Liver (tissue), 9 donors: ENCODE results near the gene CCL22. TPM values are rescaled to one million over a fixed set of nuclear protein-coding genes. Genes with fewer than 3 reads are reported as not detected.

Experiments used
- DNase-seq: peaks from one replicate; pipeline ENCODE4 v3.0.0-alpha.2; 2017; ENCODE audit warnings: low spot score
- H3K27ac ChIP-seq, 2 donors: one replicate each; pipeline ENCODE4 v1.7.0; 2013; ENCODE audit warnings: inconsistent platforms in 2 of 2, low read length in 2 of 2, control low read depth in 1 of 2, low read depth in 1 of 2, mild to moderate bottlenecking in 1 of 2
- H3K27me3 ChIP-seq, 4 donors: one replicate each; pipeline versions ENCODE4 v1.6.1 to v1.7.0; 2013; ENCODE audit warnings: low read length in 3 of 4, inconsistent platforms in 1 of 4, mild to moderate bottlenecking in 1 of 4, moderate library complexity in 1 of 4; ENCODE audit not compliant: control insufficient read depth in 4 of 4, insufficient read depth in 4 of 4
- H3K36me3 ChIP-seq, 4 donors: one replicate each; pipeline versions ENCODE4 v1.6.1 to v1.7.0; 2013; ENCODE audit warnings: low read length in 3 of 4, mild to moderate bottlenecking in 3 of 4, low read depth in 1 of 4, moderate library complexity in 1 of 4; ENCODE audit not compliant: control insufficient read depth in 4 of 4, insufficient read depth in 3 of 4
- H3K4me1 ChIP-seq, 4 donors: one replicate each; pipeline versions ENCODE4 v1.6.1 to v1.7.0; 2013; ENCODE audit warnings: low read length in 3 of 4, mild to moderate bottlenecking in 3 of 4, moderate library complexity in 1 of 4; ENCODE audit not compliant: control insufficient read depth in 4 of 4, insufficient read depth in 4 of 4
- H3K4me3 ChIP-seq, 3 donors: one replicate each; pipeline versions ENCODE4 v1.6.1 to v1.7.0; 2013; ENCODE audit warnings: low read length in 3 of 3, control low read depth in 1 of 3, low read depth in 1 of 3, mild to moderate bottlenecking in 1 of 3
- H3K9ac ChIP-seq, 2 donors: one replicate each; pipeline ENCODE4 v1.7.0; 2013; ENCODE audit warnings: low read length in 2 of 2, mild to moderate bottlenecking in 2 of 2, moderate library complexity in 2 of 2, control low read depth in 1 of 2, low read depth in 1 of 2
- H3K9me3 ChIP-seq, 4 donors: one replicate each; pipeline versions ENCODE4 v1.6.1 to v1.7.0; 2013; ENCODE audit warnings: low read length in 3 of 4; ENCODE audit not compliant: control insufficient read depth in 4 of 4
- CTCF ChIP-seq: fragments of 150-350 bp; IDR thresholded peaks from 2 replicates; pipeline ENCODE4 v1.5.1; 2017; ENCODE audit warnings: improper control_type of control experiment, low read depth, low read length; ENCODE audit not compliant: missing input control
- EGR1 ChIP-seq, 2 donors: IDR thresholded peaks; 2 replicates each; pipeline ENCODE4 v1.6.1; 2016 to 2018; ENCODE audit warnings: antibody characterized with exemption in 2 of 2, low read depth in 2 of 2
- FOXA1 ChIP-seq: IDR thresholded peaks from 2 replicates; pipeline ENCODE4 v1.6.1; 2016; ENCODE audit warnings: antibody characterized with exemption
- FOXA2 ChIP-seq: IDR thresholded peaks from 2 replicates; pipeline ENCODE4 v1.6.1; 2016; ENCODE audit warnings: antibody characterized with exemption
- GABPA ChIP-seq, 2 donors: IDR thresholded peaks in 1 of 2; conservative IDR thresholded peaks in 1 of 2; 2 replicates each; pipeline ENCODE4 v1.6.1; 2016; ENCODE audit warnings: antibody characterized with exemption in 2 of 2, mild to moderate bottlenecking in 1 of 2, moderate library complexity in 1 of 2
- HNF4A ChIP-seq, 2 donors: conservative IDR thresholded peaks; 2 replicates each; pipeline ENCODE4 v1.6.1; 2016; ENCODE audit warnings: antibody characterized with exemption in 2 of 2, mild to moderate bottlenecking in 2 of 2
- HNF4G ChIP-seq: IDR thresholded peaks from 2 replicates; pipeline ENCODE4 v1.6.1; 2016; ENCODE audit warnings: antibody characterized with exemption
- JUND ChIP-seq, 2 donors: IDR thresholded peaks; 2 replicates each; pipeline ENCODE4 v1.6.1; 2016; ENCODE audit warnings: antibody characterized with exemption in 2 of 2
- NR2F2 ChIP-seq: IDR thresholded peaks from 2 replicates; pipeline ENCODE4 v1.6.1; 2016; ENCODE audit warnings: antibody characterized with exemption
- RXRA ChIP-seq, 2 donors: IDR thresholded peaks; 2 replicates each; pipeline ENCODE4 v1.6.1; 2017 to 2018; ENCODE audit warnings: antibody characterized with exemption in 2 of 2, mild to moderate bottlenecking in 1 of 2
- SP1 ChIP-seq: IDR thresholded peaks from 2 replicates; pipeline ENCODE4 v1.6.1; 2018; ENCODE audit warnings: antibody characterized with exemption, mild to moderate bottlenecking
- TAF1 ChIP-seq: conservative IDR thresholded peaks from 2 replicates; pipeline ENCODE4 v1.6.1; 2016; ENCODE audit warnings: antibody characterized with exemption, mild to moderate bottlenecking
- YY1 ChIP-seq: IDR thresholded peaks from 2 replicates; pipeline ENCODE4 v1.6.1; 2016; ENCODE audit warnings: antibody characterized with exemption, mild to moderate bottlenecking
- WGBS: extraction: QIAGEN DNeasy Blood & Tissue Kit; methylation state at CpG from one replicate; pipeline ENCODE4 v1.1.7; 2013; 5-methylcytosine and 5-hydroxymethylcytosine counted together
- polyA plus RNA-seq, 2 donors: library from polyadenylated mRNA; stranded (reverse) in 1 of 2; unstranded in 1 of 2; fragments of 200-250 nt in 1 of 2; fragments of >200 nt in 1 of 2; fragmentation: Nextera tagmentation in 1 of 2; extraction: Ambion mirVana in 1 of 2; gene quantifications; one replicate each; pipeline versions ENCODE4 v1.2.1 to v1.2.3, GENCODE V29; 2013 to 2015
- total RNA-seq, 2 donors: library from RNA; depleted of rRNA; stranded (reverse); fragments of >200 nt; gene quantifications; one replicate each; pipeline ENCODE4 v1.2.3, GENCODE V29; 2014
- TF ChIP-seq, protein P1 (sequence below): IDR thresholded peaks from 2 replicates; pipeline ENCODE4 v1.6.1; 2016; ENCODE audit warnings: antibody characterized with exemption
- TF ChIP-seq, protein P2 (sequence below): IDR thresholded peaks from 2 replicates; pipeline ENCODE4 v1.6.1; 2016; ENCODE audit warnings: antibody characterized with exemption
- TF ChIP-seq, protein P3 (sequence below): IDR thresholded peaks from 2 replicates; pipeline ENCODE4 v1.6.1; 2016; ENCODE audit warnings: antibody characterized with exemption, mild to moderate bottlenecking
- donor health status: healthy.
- donor health status: healthy.
- donor health status: healthy.
- donor health status: healthy.
- donor health status: healthy.

Gene CCL22
- total and polyA plus RNA-seq, 4 donors = 0.02 to 0.09 TPM; not detected in 2

GRCh38 chr16:57367116-57367752, 8.7 kb downstream of the CCL22 start:
- no peak for DNase-seq

GRCh38 chr16:57371494-57372371, 13.2 kb downstream of the CCL22 start:
- Histone ChIP-seq H3K27me3 (no peaks in the 10 kb centered on the region), H3K36me3 (no peaks in the 10 kb centered on the region), H3K9me3 (no peaks in the 10 kb centered on the region), H3K27ac (peak overlapping the region; percentile 94 to 98), H3K9ac (peak overlapping the region; percentile 53 to 93), H3K4me3 (peak overlapping the region in 2 of 3 donors; percentile 54 to 77), H3K4me1 (peaks cover 4 to 38% (median 27%) of the 10 kb centered on the region in 4 donors)
- DNase-seq = no peak
- TF ChIP-seq, protein P1, sequence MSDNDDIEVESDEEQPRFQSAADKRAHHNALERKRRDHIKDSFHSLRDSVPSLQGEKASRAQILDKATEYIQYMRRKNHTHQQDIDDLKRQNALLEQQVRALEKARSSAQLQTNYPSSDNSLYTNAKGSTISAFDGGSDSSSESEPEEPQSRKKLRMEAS = no peak
- TF ChIP-seq YY1 (no peak), GABPA (IDR thresholded peaks at IDR 0.05 in 1 of 2, conservative IDR thresholded peaks at IDR 0.05 in 1 of 2) (no peak), FOXA2 (no peak), HNF4A (conservative IDR thresholded peaks at IDR 0.05) (peak; percentile 84 to 89), EGR1 (IDR thresholded peaks at IDR 0.05; ENCODE audit: low read depth in 2 of 2) (no peak), HNF4G (peak; percentile 61), RXRA (IDR thresholded peaks at IDR 0.05) (peak in 1 of 2 donors; percentile 41), CTCF (no peak), NR2F2 (no peak), SP1 (peak; percentile 76), FOXA1 (no peak), TAF1 (no peak), JUND (IDR thresholded peaks at IDR 0.05) (no peak)
- TF ChIP-seq, protein P2, sequence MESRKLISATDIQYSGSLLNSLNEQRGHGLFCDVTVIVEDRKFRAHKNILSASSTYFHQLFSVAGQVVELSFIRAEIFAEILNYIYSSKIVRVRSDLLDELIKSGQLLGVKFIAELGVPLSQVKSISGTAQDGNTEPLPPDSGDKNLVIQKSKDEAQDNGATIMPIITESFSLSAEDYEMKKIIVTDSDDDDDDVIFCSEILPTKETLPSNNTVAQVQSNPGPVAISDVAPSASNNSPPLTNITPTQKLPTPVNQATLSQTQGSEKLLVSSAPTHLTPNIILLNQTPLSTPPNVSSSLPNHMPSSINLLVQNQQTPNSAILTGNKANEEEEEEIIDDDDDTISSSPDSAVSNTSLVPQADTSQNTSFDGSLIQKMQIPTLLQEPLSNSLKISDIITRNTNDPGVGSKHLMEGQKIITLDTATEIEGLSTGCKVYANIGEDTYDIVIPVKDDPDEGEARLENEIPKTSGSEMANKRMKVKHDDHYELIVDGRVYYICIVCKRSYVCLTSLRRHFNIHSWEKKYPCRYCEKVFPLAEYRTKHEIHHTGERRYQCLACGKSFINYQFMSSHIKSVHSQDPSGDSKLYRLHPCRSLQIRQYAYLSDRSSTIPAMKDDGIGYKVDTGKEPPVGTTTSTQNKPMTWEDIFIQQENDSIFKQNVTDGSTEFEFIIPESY = peak; percentile 2
- TF ChIP-seq, protein P3, sequence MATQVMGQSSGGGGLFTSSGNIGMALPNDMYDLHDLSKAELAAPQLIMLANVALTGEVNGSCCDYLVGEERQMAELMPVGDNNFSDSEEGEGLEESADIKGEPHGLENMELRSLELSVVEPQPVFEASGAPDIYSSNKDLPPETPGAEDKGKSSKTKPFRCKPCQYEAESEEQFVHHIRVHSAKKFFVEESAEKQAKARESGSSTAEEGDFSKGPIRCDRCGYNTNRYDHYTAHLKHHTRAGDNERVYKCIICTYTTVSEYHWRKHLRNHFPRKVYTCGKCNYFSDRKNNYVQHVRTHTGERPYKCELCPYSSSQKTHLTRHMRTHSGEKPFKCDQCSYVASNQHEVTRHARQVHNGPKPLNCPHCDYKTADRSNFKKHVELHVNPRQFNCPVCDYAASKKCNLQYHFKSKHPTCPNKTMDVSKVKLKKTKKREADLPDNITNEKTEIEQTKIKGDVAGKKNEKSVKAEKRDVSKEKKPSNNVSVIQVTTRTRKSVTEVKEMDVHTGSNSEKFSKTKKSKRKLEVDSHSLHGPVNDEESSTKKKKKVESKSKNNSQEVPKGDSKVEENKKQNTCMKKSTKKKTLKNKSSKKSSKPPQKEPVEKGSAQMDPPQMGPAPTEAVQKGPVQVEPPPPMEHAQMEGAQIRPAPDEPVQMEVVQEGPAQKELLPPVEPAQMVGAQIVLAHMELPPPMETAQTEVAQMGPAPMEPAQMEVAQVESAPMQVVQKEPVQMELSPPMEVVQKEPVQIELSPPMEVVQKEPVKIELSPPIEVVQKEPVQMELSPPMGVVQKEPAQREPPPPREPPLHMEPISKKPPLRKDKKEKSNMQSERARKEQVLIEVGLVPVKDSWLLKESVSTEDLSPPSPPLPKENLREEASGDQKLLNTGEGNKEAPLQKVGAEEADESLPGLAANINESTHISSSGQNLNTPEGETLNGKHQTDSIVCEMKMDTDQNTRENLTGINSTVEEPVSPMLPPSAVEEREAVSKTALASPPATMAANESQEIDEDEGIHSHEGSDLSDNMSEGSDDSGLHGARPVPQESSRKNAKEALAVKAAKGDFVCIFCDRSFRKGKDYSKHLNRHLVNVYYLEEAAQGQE = no peak
- 62% methylated on average over 15 of the region's 15 CpGs for WGBS

More at GRCh38 chr16:57367116-57367752, 8.7 kb downstream of the CCL22 start:
- Histone ChIP-seq H3K36me3 (no peaks in the 10 kb centered on the region), H3K27me3 (no peaks in the 10 kb centered on the region), H3K9me3 (no peaks in the 10 kb centered on the region), H3K4me1 (peaks cover 4 to 25% (median 21%) of the 10 kb centered on the region in 4 donors), H3K27ac (peak overlapping the region; percentile 11 to 59), H3K9ac (no peak overlapping the region), H3K4me3 (no peak overlapping the region)
- TF ChIP-seq YY1 (no peak), RXRA (IDR thresholded peaks at IDR 0.05) (no peak), JUND (IDR thresholded peaks at IDR 0.05) (no peak), TAF1 (no peak), CTCF (no peak)
- WGBS = 75% methylated on average over 7 of the region's 7 CpGs
